GM12892 (cell line): ENCODE data around the gene PLCH1.

ENCODE experiments used
- POLR2A ChIP-seq: IDR thresholded peaks from 2 replicates; pipeline ENCODE4 v1.6.1; 2011; ENCODE audit warnings: low read depth, low read length, control low read depth
- POLR2AphosphoS5 ChIP-seq: IDR thresholded peaks from 2 replicates; pipeline ENCODE4 v1.6.1; 2011; ENCODE audit warnings: low read depth, low read length, control low read depth
- TAF1 ChIP-seq: IDR thresholded peaks from 2 replicates; pipeline ENCODE4 v1.6.1; 2011; ENCODE audit warnings: low read depth, mild to moderate bottlenecking, control low read depth, low read length, borderline replicate concordance

- TF ChIP-seq POLR2A (no peak), TAF1 (no peak), POLR2AphosphoS5 (no peak)
These were observed 2.5 kb upstream of the PLCH1 start for GRCh38 chr3:155747286-155747945.
